H9 (cell line): ENCODE results near the gene PRKAG3. TPM values are rescaled to one million over a fixed set of nuclear protein-coding genes. Genes with fewer than 3 reads are reported as not detected.

Source experiments
- DNase-seq: peaks from one replicate; pipeline ENCODE4 v3.0.0-alpha.2; 2017
- H2AFZ ChIP-seq: one replicate; pipeline ENCODE4 v1.6.1; 2013; ENCODE audit warnings: mild to moderate bottlenecking, low read length, control low read depth, moderate library complexity
- H2AK5ac ChIP-seq: 2 replicates; pipeline ENCODE4 v1.6.1; 2013; ENCODE audit warnings: low read length, control low read depth, mixed read lengths; ENCODE audit not compliant: insufficient read length
- H2BK120ac ChIP-seq: one replicate; pipeline ENCODE4 v1.6.1; 2013; ENCODE audit warnings: low read depth, mild to moderate bottlenecking, low read length, control low read depth, inconsistent platforms; ENCODE audit not compliant: poor library complexity, severe bottlenecking
- H2BK12ac ChIP-seq: 2 replicates; pipeline ENCODE4 v1.6.1; 2013; ENCODE audit warnings: low read length, control low read depth, mixed read lengths, low read depth; ENCODE audit not compliant: insufficient read length
- H2BK15ac ChIP-seq: 2 replicates; pipeline ENCODE4 v1.6.1; 2013; ENCODE audit warnings: low read depth, low read length, control low read depth
- H2BK20ac ChIP-seq: one replicate; pipeline ENCODE4 v1.6.1; 2013; ENCODE audit warnings: low read depth, mild to moderate bottlenecking, low read length, control low read depth, inconsistent platforms; ENCODE audit not compliant: poor library complexity, severe bottlenecking
- H2BK5ac ChIP-seq: 2 replicates; pipeline ENCODE4 v1.6.1; 2013; ENCODE audit warnings: low read length, control low read depth, mixed read lengths; ENCODE audit not compliant: insufficient read length
- H3K14ac ChIP-seq: 2 replicates; pipeline ENCODE4 v1.6.1; 2013; ENCODE audit warnings: low read length, control low read depth; ENCODE audit not compliant: insufficient read depth
- H3K18ac ChIP-seq: 2 replicates; pipeline ENCODE4 v1.6.1; 2013; ENCODE audit warnings: low read depth, mild to moderate bottlenecking, mixed read lengths, low read length, control low read depth; ENCODE audit not compliant: insufficient read length
- H3K23ac ChIP-seq: 2 replicates; pipeline ENCODE4 v1.6.1; 2013; ENCODE audit warnings: low read length, control low read depth, mixed read lengths, low read depth; ENCODE audit not compliant: insufficient read length
- H3K23me2 ChIP-seq: 2 replicates; pipeline ENCODE4 v1.6.1; 2013; ENCODE audit warnings: low read depth, mild to moderate bottlenecking, mixed read lengths, low read length, control low read depth; ENCODE audit not compliant: insufficient read length, poor library complexity, severe bottlenecking
- H3K27ac ChIP-seq: 2 replicates; pipeline ENCODE4 v1.5.1; 2013; ENCODE audit warnings: low read length, control low read depth, mixed read lengths, low read depth; ENCODE audit not compliant: insufficient read length
- H3K27me3 ChIP-seq: 2 replicates; pipeline ENCODE4 v1.6.1; 2013; ENCODE audit warnings: low read length, control low read depth, inconsistent platforms; ENCODE audit not compliant: insufficient read depth
- H3K4ac ChIP-seq: 2 replicates; pipeline ENCODE4 v1.6.1; 2013; ENCODE audit warnings: low read depth, mild to moderate bottlenecking, control low read depth, inconsistent platforms, low read length, moderate library complexity
- H3K4me1 ChIP-seq: 2 replicates; pipeline ENCODE4 v1.6.1; 2013; ENCODE audit warnings: low read length, control low read depth, inconsistent platforms; ENCODE audit not compliant: insufficient read depth
- H3K4me2 ChIP-seq: 2 replicates; pipeline ENCODE4 v1.6.1; 2013; ENCODE audit warnings: low read length, control low read depth, mixed read lengths; ENCODE audit not compliant: insufficient read length, insufficient read depth
- H3K56ac ChIP-seq: 2 replicates; pipeline ENCODE4 v1.6.1; 2013; ENCODE audit warnings: low read depth, mild to moderate bottlenecking, mixed read lengths, low read length, control low read depth; ENCODE audit not compliant: insufficient read length
- H3K79me1 ChIP-seq: 2 replicates; pipeline ENCODE4 v1.6.1; 2013; ENCODE audit warnings: low read depth, mild to moderate bottlenecking, moderate library complexity, low read length, control low read depth, inconsistent platforms; ENCODE audit not compliant: insufficient read depth, poor library complexity, severe bottlenecking
- H3K79me2 ChIP-seq: 2 replicates; pipeline ENCODE4 v1.6.1; 2013; ENCODE audit warnings: low read length, control low read depth, inconsistent platforms; ENCODE audit not compliant: insufficient read depth
- H3K9ac ChIP-seq: 2 replicates; pipeline ENCODE4 v1.6.1; 2013; ENCODE audit warnings: low read length, control low read depth, mixed read lengths; ENCODE audit not compliant: insufficient read length; ENCODE audit errors: extremely low read depth
- H3K9me3 ChIP-seq: one replicate; pipeline ENCODE4 v1.6.1; 2013; ENCODE audit warnings: low read depth, low read length, inconsistent platforms; ENCODE audit not compliant: control insufficient read depth
- H3T11ph ChIP-seq: one replicate; pipeline ENCODE4 v1.6.1; 2013; ENCODE audit warnings: mild to moderate bottlenecking, low read length, control low read depth, inconsistent platforms
- H4K20me1 ChIP-seq: one replicate; pipeline ENCODE4 v1.6.1; 2013; ENCODE audit not compliant: control insufficient read depth, insufficient read length, insufficient read depth
- H4K5ac ChIP-seq: 2 replicates; pipeline ENCODE4 v1.6.1; 2013; ENCODE audit warnings: low read depth, mild to moderate bottlenecking, mixed read lengths, low read length, control low read depth; ENCODE audit not compliant: insufficient read length
- H4K8ac ChIP-seq: replicated peaks from 2 replicates; pipeline ENCODE4 v1.6.1; 2013; ENCODE audit warnings: low read length, control low read depth, mixed read lengths, low read depth; ENCODE audit not compliant: insufficient read length
- H4K91ac ChIP-seq: 2 replicates; pipeline ENCODE4 v1.6.1; 2013; ENCODE audit warnings: low read depth, mild to moderate bottlenecking, moderate library complexity, mixed read lengths, low read length, control low read depth; ENCODE audit not compliant: insufficient read length
- H3K27ac Mint-ChIP-seq, 3 experiments: 2 replicates in 2 of 3; 3 replicates in 1 of 3; pipeline ENCODE4 v1.8.0; 2020 to 2021; ENCODE audit warnings: mixed read lengths in 3 of 3, mild to moderate bottlenecking in 1 of 3, moderate library complexity in 1 of 3
- H3K27me3 Mint-ChIP-seq: 2 replicates; pipeline ENCODE4 v1.8.0; 2021; ENCODE audit warnings: low read depth, mild to moderate bottlenecking, moderate library complexity, mixed read lengths
- H3K36me3 Mint-ChIP-seq, 3 experiments: 2 replicates in 2 of 3; 3 replicates in 1 of 3; pipeline ENCODE4 v1.8.0; 2020 to 2021; ENCODE audit warnings: low read depth in 3 of 3, mixed read lengths in 3 of 3; ENCODE audit not compliant: insufficient read depth in 1 of 3
- H3K4me1 Mint-ChIP-seq, 2 experiments: 2 replicates each; pipeline ENCODE4 v1.8.0; 2020; ENCODE audit warnings: mixed read lengths in 2 of 2
- H3K4me3 Mint-ChIP-seq, 2 experiments: 2 replicates in 1 of 2; 3 replicates in 1 of 2; pipeline ENCODE4 v1.8.0; 2020 to 2021; ENCODE audit warnings: mild to moderate bottlenecking in 2 of 2, mixed read lengths in 2 of 2, moderate library complexity in 1 of 2
- H3K9me3 Mint-ChIP-seq, 2 experiments: 2 replicates in 1 of 2; 3 replicates in 1 of 2; pipeline ENCODE4 v1.8.0; 2020; ENCODE audit warnings: mild to moderate bottlenecking in 2 of 2, mixed read lengths in 2 of 2, moderate library complexity in 1 of 2
- WGBS: extraction: QIAGEN DNeasy Blood & Tissue Kit; methylation state at CpG from one replicate; pipeline ENCODE4 v1.1.7; 2013; ENCODE audit warnings: missing lambda C conversion rate, low lambda C conversion rate, mixed read lengths; ENCODE audit not compliant: insufficient read length; ENCODE audit errors: extremely low coverage; 5-methylcytosine and 5-hydroxymethylcytosine counted together
- total RNA-seq: library from RNA; stranded (reverse); gene quantifications from 2 replicates; pipeline ENCODE4 v1.2.1, GENCODE V29; 2021
- TF ChIP-seq, protein P1 (sequence below): fragments of 200-600 bp; sonication (generic); conservative IDR thresholded peaks from 3 replicates; pipeline ENCODE4 v1.8.0; 2021; ENCODE audit warnings: antibody characterized with exemption, mild to moderate bottlenecking

Gene PRKAG3
- total RNA-seq, 1 experiment from 2014 or later = not detected

DNA sequence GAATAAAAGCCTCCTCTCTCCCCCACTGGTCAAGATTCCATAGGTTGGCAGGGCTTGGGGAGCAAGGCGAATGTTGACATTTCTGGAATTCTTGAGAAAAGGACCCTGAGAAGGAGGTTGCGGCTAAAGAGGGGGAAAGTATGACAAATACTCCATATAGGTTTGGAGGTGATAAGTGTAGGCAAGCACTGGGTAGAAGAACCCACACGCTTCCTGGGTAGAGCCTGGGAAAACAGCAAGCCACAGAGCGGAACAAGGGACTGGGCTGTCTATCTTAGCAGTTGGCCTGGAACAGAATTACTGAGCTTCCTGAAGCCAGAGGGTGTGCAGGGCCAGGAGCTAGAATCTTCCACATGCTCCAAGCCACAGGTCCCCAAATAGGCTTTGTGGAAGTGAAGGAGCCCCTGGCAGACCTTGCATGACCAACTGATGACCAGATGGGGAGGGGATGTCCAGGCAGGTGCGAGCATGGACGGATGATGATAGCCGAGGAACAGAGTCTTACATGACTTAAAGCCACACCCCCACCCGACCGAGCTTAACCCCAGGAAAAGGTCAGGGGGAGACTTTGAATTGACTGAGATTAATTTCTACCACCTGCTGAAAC, 9.9 kb downstream of the PRKAG3 start:
- H3K9ac ChIP-seq = no peak overlapping the region
- no peak overlapping the region for H3K27ac Mint-ChIP-seq
- peaks cover 4% of the 10 kb centered on the region for H3K27me3 Mint-ChIP-seq

More for the DNA sequence above, 9.9 kb downstream of the PRKAG3 start:
- H3K23ac ChIP-seq = no peak overlapping the region
- no peak overlapping the region; the same call in 1 of the 2 replicates for H3K14ac ChIP-seq
- H3K4ac ChIP-seq = no peak overlapping the region
- no peak overlapping the region for H2BK12ac ChIP-seq
- H4K20me1 ChIP-seq = no peaks in the 10 kb centered on the region
- no peak overlapping the region for H4K8ac ChIP-seq
- H3K27me3 ChIP-seq = no peaks in the 10 kb centered on the region
- no peak overlapping the region for H4K91ac ChIP-seq
- H2BK20ac ChIP-seq = no peak overlapping the region
- H2AK5ac ChIP-seq = no peak overlapping the region
- no peak overlapping the region for H3K4me2 ChIP-seq
- WGBS = no CpG with 5 or more reads among the region's 9 CpGs
- Mint-ChIP-seq H3K4me3 (no peak overlapping the region; a peak in 1 of 5 replicates), H3K9me3 (no peaks in the 10 kb centered on the region), H3K36me3 (no peaks in the 10 kb centered on the region; a peak in 1 of 7 replicates), H3K4me1 (peaks cover 5 to 13% of the 10 kb centered on the region in 2 experiments; a peak in 3 of 4 replicates)
- H3K56ac ChIP-seq = no peak overlapping the region
- no peak overlapping the region for H2BK15ac ChIP-seq
- H3K27ac ChIP-seq = no peak overlapping the region
- no peaks in the 10 kb centered on the region for H3K23me2 ChIP-seq
- no peak for DNase-seq
- no peak overlapping the region for H3K18ac ChIP-seq
- H2BK120ac ChIP-seq = no peak overlapping the region
- H3K79me2 ChIP-seq = no peaks in the 10 kb centered on the region
- H2AFZ ChIP-seq = no peak overlapping the region
- no peak overlapping the region for H2BK5ac ChIP-seq
- no peaks in the 10 kb centered on the region for H3K9me3 ChIP-seq
- no peaks in the 10 kb centered on the region for H3K4me1 ChIP-seq
- TF ChIP-seq, protein P1, sequence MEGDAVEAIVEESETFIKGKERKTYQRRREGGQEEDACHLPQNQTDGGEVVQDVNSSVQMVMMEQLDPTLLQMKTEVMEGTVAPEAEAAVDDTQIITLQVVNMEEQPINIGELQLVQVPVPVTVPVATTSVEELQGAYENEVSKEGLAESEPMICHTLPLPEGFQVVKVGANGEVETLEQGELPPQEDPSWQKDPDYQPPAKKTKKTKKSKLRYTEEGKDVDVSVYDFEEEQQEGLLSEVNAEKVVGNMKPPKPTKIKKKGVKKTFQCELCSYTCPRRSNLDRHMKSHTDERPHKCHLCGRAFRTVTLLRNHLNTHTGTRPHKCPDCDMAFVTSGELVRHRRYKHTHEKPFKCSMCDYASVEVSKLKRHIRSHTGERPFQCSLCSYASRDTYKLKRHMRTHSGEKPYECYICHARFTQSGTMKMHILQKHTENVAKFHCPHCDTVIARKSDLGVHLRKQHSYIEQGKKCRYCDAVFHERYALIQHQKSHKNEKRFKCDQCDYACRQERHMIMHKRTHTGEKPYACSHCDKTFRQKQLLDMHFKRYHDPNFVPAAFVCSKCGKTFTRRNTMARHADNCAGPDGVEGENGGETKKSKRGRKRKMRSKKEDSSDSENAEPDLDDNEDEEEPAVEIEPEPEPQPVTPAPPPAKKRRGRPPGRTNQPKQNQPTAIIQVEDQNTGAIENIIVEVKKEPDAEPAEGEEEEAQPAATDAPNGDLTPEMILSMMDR = no peak
- no peak overlapping the region for H4K5ac ChIP-seq
- no peak overlapping the region for H3T11ph ChIP-seq
- no peaks in the 10 kb centered on the region for H3K79me1 ChIP-seq
